GM12873 (cell line): ENCODE results near the gene TSTD1.
A peak's percentile ranks its signal among the peaks of the same experiment; 100 is the strongest.

Experiments
- CTCF ChIP-seq: IDR thresholded peaks from 2 replicates; pipeline ENCODE4 v1.5.1; 2012; ENCODE audit warnings: low read depth, mild to moderate bottlenecking, moderate library complexity, low read length, control low read depth; ENCODE audit not compliant: insufficient read depth; ENCODE audit errors: missing control alignments

The TSTD1 gene

DNA sequence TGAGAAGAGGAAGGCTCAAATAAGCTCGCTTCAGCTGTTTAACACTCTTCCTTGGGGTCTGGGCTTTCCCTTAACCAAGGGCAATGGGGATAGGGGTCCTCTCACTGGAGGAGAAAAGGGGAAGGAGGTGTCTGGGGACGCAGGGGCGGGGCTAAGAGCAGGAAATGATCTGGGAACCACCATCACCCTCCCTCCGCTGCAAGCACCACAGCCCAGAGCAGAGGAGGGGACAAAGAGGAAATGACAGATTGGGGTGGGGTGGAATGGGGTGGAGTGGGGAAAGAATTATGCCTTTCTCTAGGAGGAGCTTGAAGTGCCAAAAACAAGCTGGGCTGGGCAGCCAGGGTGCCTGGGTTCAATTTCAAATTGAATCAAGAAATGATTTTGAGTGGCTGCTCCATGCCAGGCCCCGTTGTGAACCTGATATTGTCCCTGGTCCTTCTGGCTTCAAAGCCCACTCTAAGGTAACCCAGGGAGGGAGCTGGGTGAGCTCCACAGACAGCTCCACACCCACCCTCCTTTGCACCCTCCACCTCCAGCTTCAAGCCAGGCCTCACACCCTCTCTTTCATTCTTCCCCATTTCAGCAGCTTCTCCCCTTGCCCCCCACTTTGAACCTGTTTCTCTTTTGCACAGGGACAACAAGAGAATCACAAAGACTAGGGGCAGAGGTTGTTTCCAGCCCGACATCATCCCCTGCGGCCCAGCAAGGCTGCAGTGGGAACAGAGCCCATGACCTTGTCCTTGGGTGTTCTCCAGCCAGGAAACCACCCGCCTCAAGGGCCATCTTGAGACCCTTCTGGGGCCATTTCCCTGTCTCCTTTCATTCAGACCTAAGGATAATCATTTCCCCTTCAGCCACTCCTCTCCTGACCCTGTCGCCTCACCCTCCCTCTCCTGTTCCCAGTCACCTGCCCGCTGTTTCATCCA, 29.8 kb upstream of the TSTD1 start:
- no peak for TF ChIP-seq CTCF

GRCh38 chr1:161066694-161067093, 27.9 kb upstream of the TSTD1 start:
- no peak for TF ChIP-seq CTCF

DNA sequence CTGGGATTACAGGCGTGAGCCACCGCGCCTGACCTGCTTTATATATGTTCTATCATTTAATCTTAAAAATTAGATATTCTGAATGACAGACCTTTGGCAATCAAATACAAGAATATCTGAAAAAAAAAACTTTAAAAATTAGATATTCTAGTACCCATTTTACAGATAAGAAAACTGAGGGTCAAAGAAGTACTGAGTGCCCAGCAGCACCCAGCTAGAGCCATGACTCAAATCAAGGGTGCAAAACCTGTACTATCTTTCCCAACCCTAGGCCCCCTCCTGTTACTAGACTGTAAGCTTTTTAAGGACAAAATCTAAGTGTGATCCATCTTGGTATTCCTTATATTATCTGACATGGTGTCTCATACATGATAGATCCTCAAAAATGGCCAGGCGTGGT, 22.7 kb upstream of the TSTD1 start:
- TF ChIP-seq CTCF = no peak

DNA sequence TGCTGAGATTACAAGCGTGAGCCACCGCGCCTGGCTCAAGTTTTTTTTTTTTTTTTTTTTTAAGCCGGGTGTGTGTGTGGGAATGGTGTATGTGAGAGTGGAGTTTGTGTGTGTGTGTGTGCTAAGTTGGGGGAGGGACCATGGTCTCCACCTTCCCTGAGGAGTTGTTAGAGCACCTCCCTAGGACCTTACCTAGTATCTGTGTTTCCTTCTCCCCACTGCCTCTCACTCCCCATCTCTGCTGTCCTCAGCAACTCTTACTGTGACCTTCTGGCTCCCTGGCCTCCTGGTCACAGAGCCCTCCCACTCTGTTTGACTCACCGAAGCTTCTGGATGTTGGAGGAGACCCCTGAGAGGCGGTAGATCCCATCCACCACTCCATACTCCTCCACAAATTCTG, 20.5 kb upstream of the TSTD1 start:
- no peak for TF ChIP-seq CTCF

DNA sequence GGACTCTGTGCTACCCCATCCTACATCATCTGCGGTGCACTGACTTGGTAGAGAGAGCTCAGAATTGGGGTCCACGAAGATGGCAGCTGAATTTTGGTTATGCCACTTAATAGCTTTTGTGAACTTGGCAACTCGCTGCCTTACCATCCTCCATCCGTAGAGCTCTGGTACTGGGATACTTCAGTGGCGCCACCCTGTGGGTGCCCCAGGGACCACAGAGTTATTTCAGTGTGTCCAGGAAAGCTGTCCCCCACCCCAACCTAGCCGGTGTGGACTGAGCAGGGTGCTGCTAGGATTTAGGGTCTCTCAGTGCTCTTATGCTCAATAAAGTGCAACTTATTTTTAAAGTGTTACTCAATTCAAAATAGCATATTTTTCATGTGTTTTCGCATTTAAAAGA, 16.0 kb upstream of the TSTD1 start:
- peak; percentile 12 for TF ChIP-seq CTCF

- TF ChIP-seq CTCF = no peak
Observed at GRCh38 chr1:161054232-161054631, 15.5 kb upstream of the TSTD1 start.

DNA sequence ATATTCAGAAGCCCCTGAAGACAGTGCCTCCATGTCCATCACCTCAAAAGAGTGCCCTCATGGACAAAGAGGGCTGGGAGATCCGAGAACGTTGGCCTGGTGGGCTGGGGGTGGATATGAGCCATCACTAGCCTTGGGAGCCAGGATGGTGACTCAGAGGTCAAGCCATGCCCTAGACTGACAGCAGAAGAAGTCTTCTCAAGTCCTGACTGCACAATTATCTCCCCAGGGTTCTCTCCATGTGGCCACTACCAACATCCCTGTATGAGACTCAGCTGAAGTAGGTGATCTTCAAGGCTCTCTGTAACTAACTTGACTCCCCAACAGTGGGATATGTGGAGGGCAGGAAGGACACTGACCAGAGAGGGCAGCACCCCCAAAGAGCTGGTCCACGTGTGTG, 14.1 kb upstream of the TSTD1 start:
- no peak for TF ChIP-seq CTCF
